PFSK-1 (cell line): Measurements from ENCODE around the gene LRRC47.

ENCODE experiments used
- POLR2AphosphoS5 ChIP-seq: IDR thresholded peaks from 2 replicates; pipeline ENCODE4 v1.6.1; 2012; ENCODE audit warnings: low read depth, mild to moderate bottlenecking, control low read depth, low read length, moderate library complexity
- SIN3A ChIP-seq: IDR thresholded peaks from 2 replicates; pipeline ENCODE4 v1.6.1; 2012; ENCODE audit warnings: mild to moderate bottlenecking, low read length, moderate library complexity, borderline replicate concordance; ENCODE audit not compliant: insufficient read depth
- TAF1 ChIP-seq: IDR thresholded peaks from 2 replicates; pipeline ENCODE4 v1.6.1; 2012; ENCODE audit warnings: low read length, control low read depth, borderline replicate concordance; ENCODE audit not compliant: insufficient read depth

- no peak for TF ChIP-seq POLR2AphosphoS5
- no peak for TF ChIP-seq SIN3A
- TF ChIP-seq TAF1 = no peak
Observed at GRCh38 chr1:3841491-3841890, 45.2 kb upstream of the LRRC47 start.
